Activated CD4-positive, alpha-beta T cell treated with anti-CD3 and anti-CD28 coated beads, Interleukin-2, amount 50 U/mL, for 48 hours (primary cell): ENCODE measurements around the gene PRX.
"Not testable (repeated sequence)": the region's sequence is repeated elsewhere in the genome, so short reads cannot be mapped to it uniquely, and the experiment has no call there.

ENCODE experiments used
- DNase-seq, 2 experiments: peaks; one replicate each; pipeline ENCODE4 v3.0.0-alpha.2; 2020

PRX gene

DNA sequence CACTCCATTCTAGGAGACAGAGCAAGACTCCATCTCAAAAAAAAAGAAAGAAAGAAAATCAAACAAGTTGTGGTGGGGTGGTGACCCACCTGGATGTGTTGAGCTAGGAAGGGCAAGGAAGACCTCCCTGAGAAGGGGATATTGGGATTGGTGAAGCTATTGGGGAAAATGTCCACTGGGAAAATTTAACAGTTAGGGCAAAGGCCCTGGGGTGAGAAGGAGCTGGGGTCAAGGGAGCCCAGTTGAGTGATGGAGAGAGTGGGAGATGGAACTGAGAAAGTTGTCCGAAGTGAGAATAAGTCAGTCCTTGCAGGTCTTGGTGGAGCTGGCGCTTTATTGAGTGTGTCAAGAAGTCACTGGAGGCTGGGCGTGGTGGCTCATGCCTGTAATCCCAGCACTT is 25.1 kb upstream of the PRX start:
- DNase-seq: no peak

DNA sequence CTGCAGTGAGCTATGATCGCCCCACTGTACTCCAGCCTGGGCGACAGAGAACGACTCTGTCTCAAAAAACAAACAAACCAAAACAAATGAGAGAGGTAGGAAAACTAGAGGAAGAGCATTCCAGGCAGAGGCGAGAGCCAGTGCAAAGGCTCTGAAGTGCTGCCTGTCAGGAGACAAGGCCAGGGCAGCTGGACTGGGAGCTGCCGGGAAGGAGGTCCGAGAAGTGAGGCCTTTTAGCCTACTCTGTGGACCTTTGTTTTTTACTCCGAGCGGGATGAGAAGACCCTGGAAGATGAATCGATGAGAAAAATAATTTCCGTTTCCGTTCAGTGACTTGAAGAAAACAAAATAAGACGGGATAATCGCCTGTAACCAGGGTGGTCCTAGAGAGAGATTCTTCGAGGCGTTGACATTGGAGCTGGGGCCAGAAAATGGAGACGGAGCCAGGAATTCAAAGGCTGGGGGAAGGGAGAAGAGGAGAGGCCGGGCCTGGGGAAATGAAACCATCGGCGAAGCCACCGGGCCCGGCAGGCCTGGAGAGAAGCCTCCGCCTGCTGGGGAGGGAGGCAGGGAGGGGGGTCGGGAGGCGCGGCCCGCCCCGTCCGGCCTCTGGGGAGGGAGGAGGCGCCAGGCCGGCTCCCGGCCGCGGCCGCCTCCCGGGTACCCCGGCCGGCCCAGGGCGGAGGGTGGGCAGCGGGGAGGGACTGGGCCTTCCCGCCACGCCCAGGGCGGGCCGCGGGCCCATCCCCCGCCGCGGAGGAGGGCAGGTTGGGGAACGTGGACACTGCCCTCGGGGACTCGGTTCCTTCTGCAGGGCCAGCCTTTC is 20.4 kb upstream of the PRX start:
- peak; percentile 47 to 68 for DNase-seq

DNA sequence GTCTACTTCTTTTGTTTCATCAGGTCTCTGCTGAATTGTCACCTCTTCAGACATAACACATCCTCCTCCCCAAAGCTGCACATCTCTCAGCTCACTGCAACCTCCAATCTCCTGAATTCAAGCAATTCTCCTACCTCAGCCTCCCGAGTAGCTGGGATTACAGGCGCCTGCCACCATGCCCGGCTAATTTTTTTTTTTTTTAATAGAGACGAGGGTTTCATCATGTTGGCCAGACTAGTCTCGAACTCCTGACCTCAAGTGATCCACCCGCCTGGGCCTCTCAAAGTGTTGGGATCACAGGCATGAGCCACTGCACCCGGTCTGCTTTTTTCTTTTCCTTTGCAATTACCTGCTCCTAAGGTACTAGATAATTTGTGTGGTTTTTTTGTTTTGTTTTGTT is 19.6 kb upstream of the PRX start:
- not testable (repeated sequence) for DNase-seq

DNA sequence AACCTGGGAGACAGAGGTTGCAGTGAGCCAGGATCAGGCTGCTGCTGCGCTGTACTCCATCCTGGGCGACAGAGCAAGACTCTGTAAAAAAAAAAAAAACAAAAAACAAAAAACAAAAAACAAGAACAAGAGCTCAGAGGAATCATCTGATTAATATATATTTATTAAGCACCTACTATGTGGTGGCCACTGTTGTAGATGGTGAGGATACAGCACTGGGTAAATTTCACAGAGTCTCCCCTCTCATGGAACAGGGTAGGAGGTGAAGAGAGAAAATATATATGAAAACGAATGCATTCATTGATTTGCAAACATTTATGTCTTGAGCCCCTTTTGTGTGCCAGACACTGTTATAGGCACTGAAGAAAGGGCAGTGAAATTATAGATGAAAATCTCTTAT is 18.5 kb upstream of the PRX start:
- no peak for DNase-seq

DNA sequence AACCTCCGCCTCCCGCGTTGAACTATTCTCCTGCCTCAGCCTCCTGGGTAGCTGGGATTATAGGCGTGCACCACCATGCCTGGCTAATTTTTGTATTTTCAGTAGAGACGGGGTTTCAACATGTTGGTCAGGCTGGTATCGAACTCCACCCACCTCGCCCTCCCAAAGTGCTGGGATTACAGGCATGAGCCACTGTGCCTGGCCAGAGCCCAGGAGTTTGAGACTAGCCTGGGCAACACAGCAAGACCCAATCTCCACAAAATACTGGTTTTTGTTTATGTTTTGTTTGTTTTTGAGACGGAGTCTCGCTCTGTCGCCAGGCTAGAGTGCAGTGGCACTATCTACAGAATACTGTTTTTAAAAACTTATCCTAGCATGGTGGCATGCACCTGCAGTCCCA is 17.1 kb upstream of the PRX start:
- DNase-seq: not testable (repeated sequence)

DNA sequence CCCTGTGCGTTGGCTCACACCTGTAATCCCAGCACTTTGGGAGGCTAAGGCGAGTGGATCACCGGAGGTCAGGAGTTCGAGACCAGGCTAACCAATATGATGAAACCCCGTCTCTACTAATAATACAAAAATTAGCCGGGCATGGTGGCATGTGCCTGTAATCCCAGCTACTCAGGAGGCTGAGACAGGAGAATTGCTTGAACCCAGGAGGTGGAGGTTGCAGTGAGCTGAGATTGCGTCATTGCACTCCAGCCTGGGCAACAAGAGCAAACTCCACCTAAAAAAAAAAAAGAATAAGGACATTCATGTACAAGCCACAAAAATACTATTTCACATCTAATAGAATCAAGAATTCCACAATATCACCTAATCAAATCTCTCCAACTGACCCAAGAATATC is 15.0 kb upstream of the PRX start:
- not testable (repeated sequence) for DNase-seq

DNA sequence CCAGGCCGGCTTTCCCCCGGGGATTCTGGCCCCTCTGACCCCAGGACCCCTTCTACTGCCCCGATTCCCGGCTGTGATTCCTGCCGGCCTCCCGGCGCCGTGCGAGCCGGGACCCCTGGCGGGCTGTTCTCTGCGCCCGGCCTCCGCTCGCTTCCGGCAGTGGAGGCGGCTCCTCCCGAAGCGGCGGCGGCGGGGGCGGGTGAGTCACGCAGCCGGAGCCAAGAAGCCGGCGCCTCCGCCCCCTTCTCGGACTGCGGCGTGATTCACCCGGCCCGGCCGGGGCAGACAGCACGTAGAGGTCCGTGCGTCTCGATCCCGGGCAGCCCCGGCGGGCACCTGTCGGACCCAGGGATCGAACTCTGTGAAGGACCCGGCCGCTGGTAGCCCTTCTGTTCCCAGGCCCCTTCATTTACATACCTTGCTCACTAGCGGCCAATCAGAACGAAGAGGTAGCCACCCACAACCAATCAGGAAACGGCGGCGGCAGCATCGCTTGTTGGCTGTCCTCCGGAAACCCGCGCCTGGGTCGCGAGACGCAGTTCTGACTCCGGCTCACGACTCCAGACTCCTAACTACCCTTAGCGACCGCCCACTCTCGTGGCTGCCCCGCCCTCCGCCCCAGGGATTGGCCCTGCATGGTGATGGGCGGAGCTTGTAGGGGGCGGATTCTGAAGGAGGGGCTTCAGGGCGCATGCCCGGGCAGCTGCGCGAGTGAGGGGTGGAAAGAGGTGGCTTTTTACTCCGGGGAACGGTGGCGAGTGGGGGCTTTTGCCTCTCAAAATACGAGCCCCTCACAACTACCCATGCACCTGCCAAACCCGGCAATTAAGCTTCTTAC is 12.5 kb upstream of the PRX start, which contains the start of gene SERTAD1:
TSS of gene SERTAD1 (minus strand) at position 543 of the 838 bp plus-strand sequence. CDS start 2,446 bp downstream, outside the sequence.
- DNase-seq: peak; percentile 100

DNA sequence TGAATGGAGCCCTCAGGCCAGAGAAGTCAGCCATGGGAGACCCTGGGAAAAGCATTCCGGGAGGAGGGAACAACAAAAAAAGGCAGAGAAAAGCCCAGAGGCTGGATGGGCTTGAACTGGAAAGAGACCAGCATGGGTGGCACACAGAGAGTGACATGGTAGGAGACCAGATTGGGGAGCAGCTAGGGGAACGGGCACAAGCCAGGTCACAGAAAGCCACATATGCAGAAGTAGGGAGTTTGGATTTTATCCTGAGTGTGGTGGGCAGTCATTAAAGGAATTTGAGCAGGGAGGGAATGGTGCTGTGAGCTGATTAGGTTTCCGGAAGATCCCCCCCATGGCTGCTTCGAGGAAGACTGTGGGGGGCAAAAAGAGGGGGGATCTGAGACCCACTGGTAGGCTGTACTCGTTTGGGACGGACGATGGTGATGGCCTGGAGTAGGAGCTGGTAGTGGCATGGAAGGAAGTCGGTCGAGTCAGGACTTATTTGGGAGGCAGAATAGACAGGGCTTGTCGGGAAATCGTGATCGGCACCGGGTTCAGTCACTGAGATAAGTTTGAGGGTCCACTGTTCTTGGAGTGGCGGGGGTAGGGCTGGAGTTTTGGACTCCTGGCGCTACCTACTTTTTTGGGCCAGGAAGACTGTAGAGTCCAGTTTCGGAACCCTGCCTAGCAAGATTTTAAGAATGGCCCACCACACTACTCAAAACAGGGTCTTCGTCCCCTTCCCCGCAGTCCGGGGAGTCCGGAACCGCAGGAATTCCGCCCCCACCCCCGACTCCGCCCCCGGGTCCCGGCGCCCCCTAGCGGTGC is 11.7 kb upstream of the PRX start:
- peak in 1 of 2 experiments; percentile 31 for DNase-seq

DNA sequence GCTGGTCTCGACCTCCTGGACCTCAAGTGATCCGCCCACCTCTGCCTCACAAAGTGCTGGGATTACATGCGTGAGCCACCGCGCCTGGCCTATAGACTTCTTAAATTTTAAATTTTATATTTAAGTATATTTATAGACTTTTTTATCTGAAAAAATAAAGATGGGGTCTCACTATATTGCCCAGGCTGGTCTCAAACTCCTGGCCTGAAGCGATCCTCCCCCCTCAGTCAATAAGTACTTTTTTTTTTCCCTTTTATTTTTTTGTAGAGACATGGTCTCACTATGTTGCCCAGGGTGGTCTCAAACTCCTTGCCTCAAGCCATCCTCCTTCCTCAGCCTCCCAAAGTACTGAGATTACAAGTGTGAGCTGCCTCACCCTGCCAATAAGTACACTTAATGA is 10.8 kb upstream of the PRX start:
- DNase-seq: no peak

DNA sequence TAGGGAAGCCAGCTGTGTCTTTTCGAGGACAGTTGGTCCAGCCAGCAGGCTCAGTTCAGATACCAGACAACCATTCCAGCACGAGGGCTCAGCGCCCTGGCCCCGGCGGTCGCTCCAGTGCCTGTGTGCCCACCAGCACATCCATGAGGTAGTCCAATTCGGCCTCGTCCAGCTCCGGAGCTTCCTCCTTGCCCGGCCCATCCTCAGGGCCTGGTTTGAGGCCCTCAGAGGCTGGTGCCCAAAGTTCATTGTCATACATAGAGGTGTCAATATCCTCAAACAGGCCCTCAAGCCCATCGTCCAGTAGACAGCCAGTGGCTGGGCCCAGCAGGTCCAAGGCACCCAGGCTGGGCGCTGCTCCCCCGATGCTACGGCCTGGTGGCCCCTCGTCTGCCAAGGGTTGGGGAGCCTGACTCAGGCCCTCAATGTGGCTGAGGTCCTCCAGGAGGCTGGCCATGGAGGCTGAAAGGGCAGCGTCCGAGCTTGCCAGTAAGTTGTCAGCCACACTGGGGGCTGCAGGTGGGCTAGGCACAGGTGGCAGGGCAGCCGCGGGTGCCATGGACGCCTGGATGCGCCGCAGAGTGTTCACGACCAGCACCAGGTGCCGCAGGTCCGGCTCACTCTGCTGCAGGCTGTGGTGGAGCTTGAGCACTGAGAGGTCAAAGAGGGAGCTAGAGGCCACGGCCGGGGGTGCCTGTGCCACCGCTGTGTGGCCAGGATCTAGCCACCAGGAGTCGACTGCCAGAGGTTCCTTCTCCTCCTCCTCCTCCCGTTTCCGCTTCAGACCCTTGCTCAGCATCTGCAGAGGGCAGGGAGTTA is 9.8 kb upstream of the PRX start:
- no peak for DNase-seq

DNA sequence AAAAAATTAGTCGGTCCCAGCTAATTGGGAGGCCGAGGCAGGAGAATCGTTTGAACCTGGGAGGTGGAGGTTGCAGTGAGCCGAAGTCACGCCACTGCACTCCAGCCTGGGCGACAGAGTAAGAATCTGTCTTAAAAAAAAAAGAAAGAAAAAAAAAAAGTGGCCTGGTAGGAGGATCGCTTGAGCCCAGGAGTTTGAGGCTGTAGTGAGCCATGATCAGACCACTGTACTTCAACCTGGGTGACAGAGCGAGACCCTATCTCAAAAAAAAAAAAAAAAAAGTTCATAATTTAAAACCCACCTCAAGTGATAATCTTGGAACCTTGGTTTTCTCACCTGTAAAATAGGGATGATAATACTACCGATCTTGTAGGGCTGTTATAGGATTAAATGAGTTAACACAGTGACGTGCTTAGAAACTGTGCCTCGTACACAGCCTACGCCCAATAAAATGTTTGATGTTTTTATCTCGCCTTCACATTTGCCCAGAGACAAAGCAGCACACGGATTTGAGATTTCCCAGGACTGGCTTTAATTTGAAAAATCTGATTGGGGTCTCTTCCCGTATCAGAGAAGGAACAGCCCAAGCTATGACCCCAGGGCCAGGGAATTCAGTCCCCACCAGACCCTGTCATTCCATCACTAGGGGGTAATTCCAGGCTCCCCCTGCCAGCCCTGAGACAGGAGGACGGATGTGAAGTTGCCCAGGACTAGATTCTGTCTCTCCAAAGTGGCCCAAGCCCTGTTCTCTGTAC is 9.0 kb upstream of the PRX start:
- no peak for DNase-seq

DNA sequence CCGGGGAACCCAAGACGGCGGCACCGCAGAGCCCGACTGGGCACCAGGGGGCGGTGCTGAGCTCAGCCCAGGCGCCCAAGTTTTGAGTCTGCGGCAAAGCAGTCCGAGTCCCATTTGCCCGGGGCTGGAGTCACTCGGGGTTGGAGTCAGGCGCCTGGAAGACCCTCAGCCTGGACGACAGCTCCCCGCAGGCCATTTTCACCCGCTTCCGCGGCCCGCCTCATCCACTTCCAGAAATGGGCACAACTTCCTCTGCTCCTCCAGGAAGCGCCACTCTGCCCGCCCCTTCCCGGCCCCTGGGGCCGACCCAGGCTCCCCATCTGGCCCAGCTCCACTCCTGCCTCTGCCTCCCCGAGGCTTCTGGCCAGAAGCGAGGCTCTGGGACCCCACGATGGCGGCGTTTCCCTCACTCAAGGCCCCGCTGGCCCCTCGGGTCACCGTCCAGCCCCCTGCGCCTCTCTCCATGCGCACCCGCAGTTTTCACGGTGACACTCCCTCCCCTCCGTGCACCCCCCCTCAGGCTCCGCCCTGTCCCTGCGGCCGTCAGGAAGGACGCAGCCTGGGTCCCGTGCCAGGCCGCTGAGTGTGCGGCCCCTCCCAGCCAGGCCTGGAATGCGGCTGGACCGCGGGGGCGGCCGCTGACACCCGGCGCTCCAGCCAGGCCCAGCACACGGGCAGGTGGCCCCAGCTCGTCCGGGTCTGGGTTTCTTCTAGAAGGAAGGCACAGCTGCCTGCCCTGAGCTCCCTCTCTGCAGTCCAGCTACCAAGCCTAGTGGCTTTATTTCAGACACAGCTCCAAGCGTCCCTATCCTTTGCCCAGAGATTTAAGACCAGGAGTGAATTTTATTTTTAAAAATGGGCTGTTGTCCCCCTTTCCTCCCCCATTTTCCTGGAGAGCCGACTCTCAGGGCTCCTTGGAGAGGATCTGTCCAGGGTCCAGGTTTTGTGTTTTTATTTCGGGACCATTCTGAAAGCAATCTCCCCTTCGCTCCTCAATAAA is 7.9 kb upstream of the PRX start:
- peak; percentile 82 to 84 for DNase-seq

DNA sequence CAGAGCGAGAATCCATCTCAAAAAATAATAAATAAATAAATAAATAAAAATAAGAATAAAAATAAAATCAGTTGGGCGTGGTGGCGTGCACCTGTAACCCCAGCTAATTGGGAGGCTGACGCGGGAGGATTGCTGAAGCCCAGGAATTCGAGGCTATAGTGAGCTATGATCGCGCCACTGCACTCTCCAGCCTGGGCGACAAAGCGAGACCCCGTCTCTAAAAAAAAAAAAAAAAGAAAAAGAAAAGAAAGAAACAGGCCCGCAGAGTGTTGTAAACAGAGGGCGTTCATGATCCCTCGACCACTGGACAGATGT is 7.2 kb upstream of the PRX start:
- DNase-seq: no peak

DNA sequence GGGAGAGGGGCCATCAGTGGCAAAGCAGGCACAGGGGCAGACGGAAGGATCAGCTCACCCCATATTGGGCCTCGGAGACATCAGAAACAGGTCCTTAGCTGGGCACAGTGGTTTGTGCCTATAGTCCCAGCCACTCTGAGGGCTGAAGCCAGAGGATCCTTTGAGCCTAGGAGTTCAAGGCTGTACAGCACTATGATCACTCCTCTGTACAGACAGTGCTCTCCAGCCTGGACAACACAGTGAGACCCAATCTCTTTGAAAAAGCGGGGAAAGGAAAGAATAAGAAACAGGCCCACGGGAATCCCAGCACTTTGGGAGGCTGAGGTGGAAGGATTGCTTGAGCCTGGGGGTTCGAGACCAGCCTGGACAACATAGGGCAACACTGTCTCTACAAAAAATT is 6.6 kb upstream of the PRX start:
- DNase-seq: no peak

DNA sequence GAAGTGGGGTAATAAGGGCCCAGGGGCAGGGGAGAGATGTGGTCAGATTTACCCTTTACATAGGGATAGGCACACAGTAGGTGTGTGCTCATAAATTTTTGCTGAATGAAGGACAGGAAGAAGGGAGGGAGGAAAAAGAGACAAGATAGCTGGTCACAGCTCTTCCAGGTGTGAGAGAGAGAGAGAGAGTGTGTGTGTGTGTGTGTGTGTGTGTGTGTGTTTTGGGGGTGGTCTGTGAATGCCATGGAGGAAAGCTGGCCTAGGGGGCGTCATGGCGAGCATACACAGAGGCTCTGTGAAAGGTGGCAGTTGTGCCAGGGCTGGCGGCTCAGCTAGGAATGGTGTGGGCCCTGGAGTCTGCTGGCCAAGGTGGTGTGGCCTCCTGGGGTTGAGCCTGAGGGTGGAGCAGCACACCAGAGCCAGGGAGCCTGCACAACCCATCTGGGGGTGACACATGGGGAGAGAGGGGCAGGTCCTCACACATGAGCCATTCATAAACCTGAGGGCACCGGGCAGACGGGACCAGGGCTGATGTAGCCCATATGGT is 6.0 kb upstream of the PRX start:
- no peak for DNase-seq

DNA sequence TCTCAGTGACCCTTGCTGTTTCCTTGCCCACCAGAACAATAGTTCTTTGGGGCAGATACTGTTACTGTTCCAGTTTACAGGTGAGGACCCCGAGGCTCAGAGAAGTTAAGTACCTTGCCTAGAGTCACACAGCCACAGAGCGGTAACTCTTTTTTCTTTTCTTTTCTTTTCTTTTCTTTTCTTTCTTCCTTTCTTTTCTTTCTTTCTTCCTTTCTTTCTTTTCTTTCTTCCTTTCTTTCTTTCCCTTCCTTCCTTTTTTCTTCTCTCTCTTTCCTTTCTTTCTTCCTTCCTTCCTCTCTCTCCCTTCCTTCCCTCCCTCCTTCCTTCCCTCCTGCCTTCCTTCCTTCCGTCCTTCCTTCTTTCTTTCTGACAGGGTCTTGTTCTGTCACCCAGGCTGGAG is 4.9 kb upstream of the PRX start:
- no peak for DNase-seq

DNA sequence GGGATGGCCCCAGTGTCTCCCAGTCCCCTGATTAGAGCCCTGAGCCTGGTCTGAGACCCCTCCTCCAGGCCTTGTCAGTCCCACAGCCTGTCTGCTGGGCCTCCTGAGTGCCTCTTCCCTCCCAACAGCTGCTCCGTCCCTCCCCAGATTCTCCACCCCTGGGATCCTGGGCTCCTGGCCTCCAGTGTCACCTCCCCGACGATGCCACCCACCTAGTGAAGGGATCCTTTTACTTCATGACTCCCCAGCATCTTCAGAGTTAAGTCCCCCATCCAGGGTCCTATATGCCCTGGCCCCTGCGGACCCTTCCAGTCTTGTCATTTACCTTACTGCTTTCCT is 4.4 kb upstream of the PRX start:
- DNase-seq: no peak

DNA sequence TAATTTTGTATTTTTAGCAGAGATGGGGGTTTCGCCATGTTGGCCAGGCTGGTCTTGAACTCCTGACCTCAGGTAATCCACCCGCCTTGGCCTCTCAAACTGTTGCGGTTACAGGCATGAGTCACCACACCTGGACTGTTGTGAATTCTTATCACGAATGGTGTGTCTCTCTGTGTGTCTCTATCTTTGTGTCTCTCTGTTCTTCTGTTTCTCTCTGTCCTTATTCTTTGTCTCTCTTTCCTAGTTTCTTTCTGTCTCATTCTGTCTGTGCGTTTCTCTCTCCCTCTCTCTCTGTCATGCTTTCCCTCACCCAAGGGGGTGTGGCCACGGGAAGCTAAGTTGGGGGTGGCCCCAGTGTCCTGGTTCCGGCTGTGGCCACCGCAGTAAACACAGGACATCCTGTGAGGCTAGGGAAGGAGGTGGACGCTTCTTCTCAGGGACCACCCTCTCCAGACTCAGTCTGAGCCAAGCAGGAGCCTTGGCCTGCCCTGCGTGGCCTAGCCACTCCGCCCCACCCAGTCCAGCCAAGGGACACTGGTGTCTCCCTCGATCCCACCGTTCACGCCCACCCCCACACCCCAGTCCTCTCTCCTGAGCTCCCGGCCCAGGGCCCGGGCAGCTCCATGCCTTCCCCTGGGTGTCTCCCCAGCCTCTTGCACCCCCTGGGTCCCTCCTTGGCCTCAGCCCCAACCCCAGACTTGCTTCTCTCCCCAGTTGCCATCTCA is 3.9 kb upstream of the PRX start:
- no peak for DNase-seq

DNA sequence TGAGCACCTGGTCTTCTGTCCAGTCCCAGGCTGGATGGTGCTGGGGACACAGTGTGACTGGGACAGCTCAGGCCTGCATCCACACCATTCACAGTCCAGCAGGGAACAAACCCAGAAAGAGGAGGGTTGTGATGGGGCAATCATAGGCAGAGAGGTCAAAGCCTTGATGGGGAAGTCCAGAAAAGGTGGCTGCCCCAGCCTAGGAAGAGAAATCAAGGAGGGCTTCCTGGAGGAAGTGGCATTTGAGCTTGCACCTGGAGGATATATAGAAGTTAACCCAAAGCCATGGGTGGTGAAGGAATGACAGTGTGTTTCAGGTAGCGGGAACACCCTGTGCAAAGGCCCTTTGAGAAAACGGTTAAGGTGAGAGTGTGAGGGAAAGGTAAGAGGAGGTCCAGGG is 2.6 kb upstream of the PRX start:
- no peak for DNase-seq
